ENCODE measurements around the gene RBL1.

Gene RBL1

GRCh38 chr20:36950414-36951197 is 145.2 kb downstream of the RBL1 start:
- DNase-seq: peak; percentile 49
